Measurements from ENCODE around the gene CAB39L.

DNA sequence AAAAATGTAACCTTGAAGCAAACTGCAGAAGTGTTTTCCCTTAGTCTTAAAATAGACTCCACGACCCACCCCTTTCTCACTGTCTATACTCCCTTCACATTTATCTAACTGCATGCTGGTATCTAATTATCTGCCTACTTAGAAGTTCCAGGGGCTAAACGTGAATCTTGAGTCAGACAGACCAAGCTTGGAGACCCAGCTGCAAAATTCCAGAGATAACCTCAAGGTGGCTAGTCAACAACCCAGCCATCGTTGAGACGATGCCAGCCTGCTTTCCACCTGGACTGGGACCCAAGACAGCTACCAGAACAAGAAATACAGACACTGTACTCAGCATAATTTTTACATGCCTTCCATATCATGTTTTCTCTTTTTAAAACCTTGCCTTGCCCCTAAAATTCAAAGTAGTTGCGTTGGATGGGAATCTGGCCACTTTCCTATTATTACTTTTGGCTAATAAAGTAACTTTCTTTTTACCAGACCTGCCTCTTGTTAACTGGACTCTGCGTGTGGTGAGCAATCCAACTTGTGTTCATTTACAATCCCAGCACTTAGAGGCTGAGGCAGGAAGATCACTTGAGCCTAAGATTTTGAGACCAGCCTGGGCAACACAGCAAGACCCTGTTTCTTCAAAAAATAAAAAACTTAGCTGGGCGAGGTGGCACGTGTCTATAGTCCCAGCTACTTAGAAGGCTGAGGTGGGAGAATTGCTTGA is 113.9 kb downstream of the CAB39L start:
- TF ChIP-seq, protein P1, sequence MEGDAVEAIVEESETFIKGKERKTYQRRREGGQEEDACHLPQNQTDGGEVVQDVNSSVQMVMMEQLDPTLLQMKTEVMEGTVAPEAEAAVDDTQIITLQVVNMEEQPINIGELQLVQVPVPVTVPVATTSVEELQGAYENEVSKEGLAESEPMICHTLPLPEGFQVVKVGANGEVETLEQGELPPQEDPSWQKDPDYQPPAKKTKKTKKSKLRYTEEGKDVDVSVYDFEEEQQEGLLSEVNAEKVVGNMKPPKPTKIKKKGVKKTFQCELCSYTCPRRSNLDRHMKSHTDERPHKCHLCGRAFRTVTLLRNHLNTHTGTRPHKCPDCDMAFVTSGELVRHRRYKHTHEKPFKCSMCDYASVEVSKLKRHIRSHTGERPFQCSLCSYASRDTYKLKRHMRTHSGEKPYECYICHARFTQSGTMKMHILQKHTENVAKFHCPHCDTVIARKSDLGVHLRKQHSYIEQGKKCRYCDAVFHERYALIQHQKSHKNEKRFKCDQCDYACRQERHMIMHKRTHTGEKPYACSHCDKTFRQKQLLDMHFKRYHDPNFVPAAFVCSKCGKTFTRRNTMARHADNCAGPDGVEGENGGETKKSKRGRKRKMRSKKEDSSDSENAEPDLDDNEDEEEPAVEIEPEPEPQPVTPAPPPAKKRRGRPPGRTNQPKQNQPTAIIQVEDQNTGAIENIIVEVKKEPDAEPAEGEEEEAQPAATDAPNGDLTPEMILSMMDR (conservative IDR thresholded peaks at IDR 0.05; ENCODE audit: low read depth, low read length): no peak
- no peak for TF ChIP-seq EZH2 (IDR thresholded peaks at IDR 0.05; ENCODE audit: borderline replicate concordance, low read depth, low read length, poor library complexity, severe bottlenecking)
